Measurements from ENCODE around the gene SSR1.

Gene SSR1

GRCh38 chr6:7236306-7237209 lies 76.4 kb downstream of the SSR1 start:
- DNase-seq: no peak

DNA sequence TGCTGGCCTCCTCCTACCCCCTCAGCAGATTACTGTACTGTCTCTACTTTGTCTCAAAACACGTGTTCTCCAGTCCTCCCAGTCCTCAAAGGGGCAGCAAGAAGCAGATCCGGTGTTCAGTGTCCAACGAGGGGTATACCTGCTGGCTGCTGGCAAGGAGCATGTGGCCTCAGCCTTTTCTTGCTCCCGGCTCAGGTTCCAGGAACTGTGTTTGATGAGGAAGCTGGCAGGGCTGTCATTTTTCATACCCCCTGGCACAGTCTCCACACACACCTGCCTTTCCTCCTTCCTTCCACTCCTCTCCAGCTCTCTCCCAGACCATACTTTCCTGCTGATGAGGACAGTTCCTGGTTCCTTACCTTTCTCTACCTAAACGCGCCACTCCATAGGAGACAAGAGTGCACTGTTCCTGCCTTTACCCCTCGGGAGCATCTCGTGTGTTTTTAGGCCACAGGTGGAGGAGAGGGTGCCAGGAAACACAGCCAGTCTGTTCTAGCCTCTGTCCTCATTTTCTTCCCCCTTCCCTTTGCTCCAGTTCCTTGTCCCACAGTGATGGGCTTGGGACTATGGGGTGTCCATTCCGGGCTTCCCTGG lies 77.2 kb downstream of the SSR1 start:
- no peak for DNase-seq

GRCh38 chr6:7234547-7234946 lies 78.5 kb downstream of the SSR1 start:
- no peak for DNase-seq

- DNase-seq: no peak
Measured at GRCh38 chr6:7232351-7232750, 80.6 kb downstream of the SSR1 start.

DNA sequence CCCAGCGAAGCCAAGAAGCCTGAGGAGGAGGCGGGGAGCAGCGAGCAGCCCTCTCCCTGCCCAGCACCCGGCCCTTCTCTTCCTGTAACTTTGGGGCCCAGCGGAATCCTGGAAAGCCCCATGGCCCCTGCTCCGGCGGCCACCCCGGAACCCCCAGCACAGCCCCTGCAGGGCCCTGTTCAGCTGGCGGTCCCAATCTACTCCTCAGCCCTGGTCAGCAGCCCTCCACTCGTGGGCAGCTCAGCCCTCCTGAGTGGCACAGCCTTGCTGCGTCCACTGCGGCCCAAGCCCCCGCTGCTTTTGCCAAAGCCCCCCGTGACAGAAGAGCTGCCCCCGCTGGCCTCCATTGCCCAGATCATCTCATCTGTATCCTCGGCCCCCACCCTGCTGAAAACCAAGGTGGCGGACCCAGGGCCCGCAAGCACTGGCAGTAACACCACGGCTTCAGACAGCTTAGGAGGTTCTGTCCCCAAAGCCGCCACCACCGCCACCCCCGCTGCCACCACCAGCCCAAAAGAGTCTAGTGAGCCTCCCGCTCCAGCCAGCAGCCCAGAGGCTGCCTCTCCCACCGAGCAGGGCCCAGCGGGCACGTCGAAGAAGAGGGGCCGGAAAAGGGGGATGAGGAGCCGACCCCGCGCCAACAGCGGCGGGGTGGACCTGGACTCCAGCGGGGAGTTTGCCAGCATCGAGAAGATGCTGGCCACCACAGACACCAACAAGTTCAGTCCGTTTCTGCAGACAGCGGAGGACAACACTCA lies 81.9 kb downstream of the SSR1 start:
- no peak for DNase-seq

- no peak for DNase-seq
Measured at GRCh38 chr6:7230327-7230691, 82.7 kb downstream of the SSR1 start.

GRCh38 chr6:7229376-7230326 lies 83.3 kb downstream of the SSR1 start:
- no peak for DNase-seq

DNA sequence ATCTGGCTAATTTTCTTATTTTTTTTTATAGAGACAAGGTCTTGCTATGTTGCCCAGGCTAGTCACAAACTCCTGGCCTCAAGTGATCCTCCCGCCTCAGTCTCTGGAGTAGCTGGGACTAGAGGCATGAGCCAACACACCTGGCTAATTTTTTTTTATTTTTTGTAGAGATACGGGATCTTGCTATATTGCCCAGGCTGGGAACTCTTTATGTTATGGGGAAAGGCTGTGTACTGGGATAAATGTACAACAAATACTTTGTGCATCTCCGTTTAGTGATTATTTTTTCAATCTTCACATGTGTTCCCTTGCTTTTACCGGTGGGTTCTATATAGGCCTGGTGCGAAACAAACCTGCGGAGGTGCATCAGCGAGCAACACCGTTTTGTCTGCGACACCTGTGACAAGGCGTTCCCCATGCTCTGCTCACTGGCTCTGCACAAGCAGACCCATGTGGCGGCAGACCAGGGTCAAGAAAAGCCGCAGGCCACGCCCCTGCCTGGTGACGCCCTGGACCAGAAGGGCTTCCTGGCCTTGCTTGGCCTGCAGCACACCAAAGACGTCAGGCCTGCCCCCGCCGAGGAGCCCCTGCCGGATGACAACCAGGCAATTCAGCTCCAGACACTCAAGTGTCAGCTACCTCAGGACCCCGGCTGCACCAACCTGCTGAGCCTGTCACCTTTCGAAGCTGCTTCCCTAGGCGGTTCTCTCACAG lies 84.2 kb downstream of the SSR1 start:
- no peak for DNase-seq

DNA sequence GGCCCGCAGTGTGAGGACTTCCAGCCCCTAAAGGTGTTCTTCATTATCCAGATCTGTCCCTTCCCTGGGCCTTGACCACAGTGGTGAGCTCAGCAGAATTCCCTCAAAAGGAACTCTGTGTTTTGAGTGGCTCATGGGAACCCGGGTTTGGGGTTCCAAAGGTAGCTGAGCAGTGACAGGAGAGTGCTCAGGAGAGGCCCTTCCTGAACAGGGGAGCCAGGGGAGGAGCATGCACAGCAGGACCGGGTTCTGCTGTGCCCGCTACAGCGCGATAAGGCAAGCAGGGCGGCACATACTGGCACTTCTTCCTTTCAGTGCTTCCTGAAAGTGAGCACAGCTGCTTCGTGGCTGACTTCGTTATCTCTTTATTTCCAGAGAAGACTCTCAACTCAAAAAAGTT lies 88.3 kb downstream of the SSR1 start:
- no peak for DNase-seq

GRCh38 chr6:7222197-7222596 lies 90.8 kb downstream of the SSR1 start:
- no peak for DNase-seq

- DNase-seq: no peak
Measured at GRCh38 chr6:7219310-7219709, 93.7 kb downstream of the SSR1 start.

DNA sequence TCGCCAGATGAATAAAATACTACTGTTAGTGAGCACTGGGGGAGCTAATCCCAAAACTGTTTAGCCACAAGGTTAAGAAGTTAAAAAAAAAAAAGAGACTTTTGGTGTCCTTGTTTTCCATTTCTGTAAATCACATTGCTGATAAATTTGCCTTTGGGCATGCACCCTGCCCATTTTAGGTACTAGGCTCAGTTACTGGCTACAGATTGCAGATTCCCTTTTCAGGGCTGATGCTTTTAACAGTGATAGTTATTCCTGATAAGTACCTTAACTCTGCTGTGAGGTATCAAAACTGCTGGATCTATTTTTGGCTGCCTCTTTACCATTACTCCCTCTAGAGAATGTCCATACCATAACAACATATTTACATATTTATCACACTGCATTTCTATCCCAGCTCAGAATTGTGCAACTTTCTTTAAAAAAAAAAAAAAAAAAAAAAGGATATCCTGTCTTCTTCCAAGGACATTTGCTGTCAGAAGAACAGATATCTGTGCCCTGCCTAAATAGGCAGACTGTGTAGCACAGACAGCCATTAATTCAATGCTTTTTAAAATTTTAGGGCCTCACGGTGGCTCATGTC lies 94.5 kb downstream of the SSR1 start:
- no peak for DNase-seq

Data from activated naive CD4-positive, alpha-beta T cell treated with Interleukin-2 at 50 U/mL for 16 hours (primary cell).